SH-SY5Y (cell line): ENCODE data around the gene LRMDA.

Experiments used
- GATA2 ChIP-seq: IDR thresholded peaks from 2 replicates; pipeline ENCODE4 v1.6.1; 2011; ENCODE audit warnings: mild to moderate bottlenecking, low read depth, low read length
- GATA3 ChIP-seq: IDR thresholded peaks from 2 replicates; pipeline ENCODE4 v1.6.1; 2011; ENCODE audit warnings: low read depth, mild to moderate bottlenecking, low read length, moderate library complexity

Gene LRMDA

GRCh38 chr10:75484717-75485116 is 53.3 kb downstream of the LRMDA start:
- TF ChIP-seq GATA3, result no peak
- no peak for TF ChIP-seq GATA2

- TF ChIP-seq GATA2 (no peak), GATA3 (no peak)
Measured at GRCh38 chr10:75486591-75486990, 55.2 kb downstream of the LRMDA start.

DNA sequence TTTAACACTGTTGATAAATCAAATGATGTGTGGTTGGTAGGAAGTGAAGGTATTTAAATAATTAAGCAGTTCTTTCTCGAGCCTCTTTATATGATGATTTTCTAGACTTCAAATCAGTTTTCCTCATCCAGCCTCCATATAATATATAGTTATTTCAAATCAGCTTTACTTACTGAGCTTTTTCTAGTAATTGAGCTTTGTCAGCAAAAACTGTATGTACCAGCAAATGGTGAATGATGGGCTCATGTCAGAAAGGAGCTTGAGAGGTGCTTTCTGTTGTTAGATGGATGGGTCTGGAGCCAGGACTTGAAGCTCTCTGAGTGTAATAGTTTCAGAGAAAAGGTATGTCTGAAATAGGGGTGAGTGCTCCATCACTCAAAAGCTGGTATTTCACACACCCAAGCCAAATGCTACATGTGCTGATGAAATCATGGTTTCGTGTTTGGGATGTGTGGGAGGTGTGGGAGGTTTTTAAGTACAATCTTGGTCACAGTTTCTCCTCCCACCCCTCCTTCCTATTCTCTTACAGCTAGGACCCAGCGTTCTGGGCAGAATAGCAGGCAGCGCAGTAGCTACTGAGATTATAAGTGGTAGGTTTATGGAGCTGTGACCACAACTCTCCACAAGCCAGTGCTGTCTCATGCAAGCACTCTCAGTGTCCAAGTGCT is 55.8 kb downstream of the LRMDA start:
- TF ChIP-seq GATA3 (no peak), GATA2 (no peak)

- no peak for TF ChIP-seq GATA2
- no peak for TF ChIP-seq GATA3
Measured at GRCh38 chr10:75487755-75488125, 56.3 kb downstream of the LRMDA start.

DNA sequence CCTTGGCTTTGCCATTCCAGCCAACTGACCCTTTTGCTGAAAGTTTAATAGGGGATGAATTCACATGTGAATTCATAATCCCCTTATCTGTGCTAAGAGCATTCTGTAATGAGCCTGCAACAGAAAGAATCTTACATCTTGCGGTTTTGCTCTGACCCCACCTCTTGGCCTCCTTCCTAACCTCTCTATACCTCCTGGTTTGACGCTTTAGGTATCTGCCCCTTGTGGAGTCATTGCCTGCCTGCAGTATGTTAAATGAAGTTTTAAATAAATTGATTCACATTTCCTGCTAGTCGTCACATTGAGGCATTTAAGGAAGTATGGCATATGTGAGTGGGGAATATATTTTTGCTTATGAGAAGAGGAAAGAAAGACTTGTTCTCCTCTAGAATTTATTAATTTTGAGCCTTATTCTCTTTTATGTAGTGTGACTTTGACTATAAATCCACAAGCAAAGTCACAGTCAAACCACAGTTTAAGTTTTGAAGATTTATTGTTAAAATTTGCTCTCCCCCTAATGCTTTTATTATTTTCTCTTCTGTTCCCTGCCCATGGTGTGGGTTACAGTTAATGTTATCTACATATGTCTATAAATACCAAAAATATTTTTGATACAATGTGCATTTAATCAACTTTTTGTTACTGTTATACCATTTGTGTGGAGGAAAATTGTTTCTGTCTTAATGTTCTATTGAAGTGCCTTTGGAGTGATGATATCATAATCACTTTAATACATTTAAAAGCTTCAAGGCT is 60.9 kb downstream of the LRMDA start:
- TF ChIP-seq GATA2, result no peak
- TF ChIP-seq GATA3, result no peak

- TF ChIP-seq GATA3, result no peak
- TF ChIP-seq GATA2, result no peak
Measured at GRCh38 chr10:75493464-75493863, 62.0 kb downstream of the LRMDA start.

DNA sequence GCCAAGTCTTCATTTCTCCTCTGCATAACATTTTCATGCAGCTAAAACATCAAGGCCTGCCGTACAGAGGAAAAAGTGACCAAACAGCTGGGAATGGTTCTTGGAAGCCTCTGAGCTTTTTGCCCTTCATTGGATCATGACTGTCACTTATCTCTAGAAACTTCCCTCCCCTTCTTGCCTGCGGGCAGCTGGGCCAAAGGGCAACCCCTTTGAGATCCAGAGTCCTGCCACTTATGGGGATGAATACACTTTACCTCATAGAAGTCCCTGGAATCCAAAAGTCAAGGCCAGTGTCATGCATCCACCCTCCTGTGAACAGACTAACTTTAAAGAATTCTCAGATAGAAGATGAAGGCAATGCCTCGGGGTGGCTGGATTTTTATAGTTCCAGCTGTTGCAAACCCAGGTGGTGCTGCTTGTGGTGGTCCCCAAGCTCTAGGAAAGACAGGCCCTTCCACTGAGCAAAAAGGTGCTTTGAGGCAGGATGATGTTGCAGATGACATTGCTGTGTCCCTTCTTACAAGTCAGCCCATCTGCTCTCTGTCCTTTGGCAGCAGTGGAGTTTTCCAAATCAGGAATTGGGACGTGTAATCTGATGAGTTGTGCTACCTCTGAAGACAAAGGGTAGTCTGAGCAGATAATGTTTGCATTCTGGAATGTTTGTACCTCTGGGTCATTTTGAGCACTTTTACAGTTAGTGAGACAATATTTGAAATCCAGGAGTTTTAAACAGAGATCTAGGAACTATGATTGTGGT is 64.2 kb downstream of the LRMDA start:
- TF ChIP-seq GATA3 (no peak), GATA2 (no peak)

- TF ChIP-seq GATA3 (no peak), GATA2 (no peak)
Measured at GRCh38 chr10:75496191-75496567, 64.8 kb downstream of the LRMDA start.

GRCh38 chr10:75497997-75498883 is 66.8 kb downstream of the LRMDA start:
- no peak for TF ChIP-seq GATA2
- TF ChIP-seq GATA3, result no peak

- TF ChIP-seq GATA2, result no peak
- no peak for TF ChIP-seq GATA3
Measured at GRCh38 chr10:75498884-75499350, 67.5 kb downstream of the LRMDA start.

DNA sequence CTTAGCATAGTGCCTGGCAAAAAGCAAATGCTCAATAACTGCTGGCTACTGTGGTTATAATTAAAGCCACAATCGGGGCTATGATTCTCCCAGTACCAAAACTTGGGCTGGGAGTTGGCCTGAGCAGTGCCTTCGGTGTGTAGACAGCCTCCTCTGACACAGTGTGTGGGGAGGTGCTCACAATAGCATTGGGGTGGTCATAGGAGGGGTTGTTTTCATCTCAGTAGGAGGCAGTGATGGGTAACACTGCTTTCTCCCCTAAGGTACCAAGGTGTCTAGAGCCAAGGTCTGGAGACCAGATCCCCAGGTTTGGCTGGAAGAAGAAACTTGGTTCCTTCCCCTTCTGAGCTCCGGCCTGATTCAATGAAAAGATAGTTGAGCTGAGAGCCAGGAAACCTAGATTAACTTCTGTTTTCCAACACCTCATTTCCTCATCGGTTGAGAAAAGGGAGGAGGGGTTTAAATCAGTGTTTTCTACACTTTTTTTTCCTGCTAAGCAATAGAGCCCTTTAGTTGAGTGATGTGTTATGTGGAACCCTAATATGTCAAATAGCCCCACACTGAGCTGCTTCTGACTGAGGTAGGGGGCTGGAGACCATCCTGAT is 68.2 kb downstream of the LRMDA start:
- TF ChIP-seq GATA3 (no peak), GATA2 (no peak)

- TF ChIP-seq GATA2 (no peak), GATA3 (no peak)
Measured at GRCh38 chr10:75502389-75502788, 71.0 kb downstream of the LRMDA start.

GRCh38 chr10:75502838-75503237 is 71.4 kb downstream of the LRMDA start:
- TF ChIP-seq GATA3 (no peak), GATA2 (no peak)
